NCI-H748 treated with DMSO at 0.1 percent for 48 hours (cell line): ENCODE measurements around the gene TET1.
"Not testable (repeated sequence)": the region's sequence is repeated elsewhere in the genome, so short reads cannot be mapped to it uniquely, and the experiment has no call there.

ENCODE experiments used
- DNase-seq: peaks from one replicate; lab custom pipeline; 2025; lab: John Stamatoyannopoulos, UW

The TET1 gene

DNA sequence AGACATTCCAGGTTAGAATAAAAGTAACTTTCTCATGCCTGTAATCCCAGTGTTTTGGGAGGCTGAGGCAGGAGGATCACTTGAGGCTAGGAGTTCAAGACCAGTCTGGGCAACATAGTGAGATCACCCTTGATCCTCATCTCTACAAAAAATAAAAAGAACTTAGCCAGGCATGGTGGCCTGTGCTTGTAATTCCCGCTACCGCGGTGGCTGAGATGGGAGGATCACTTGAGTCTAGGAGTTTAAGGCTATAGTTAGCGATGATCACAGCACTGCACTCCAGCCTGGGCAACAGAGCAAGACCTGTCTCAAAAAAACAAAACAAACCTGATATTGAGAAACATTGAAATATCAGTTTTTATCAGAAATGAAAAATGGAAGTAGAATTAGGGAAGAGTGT lies 4.6 kb downstream of the TET1 start:
- DNase-seq, result no peak

DNA sequence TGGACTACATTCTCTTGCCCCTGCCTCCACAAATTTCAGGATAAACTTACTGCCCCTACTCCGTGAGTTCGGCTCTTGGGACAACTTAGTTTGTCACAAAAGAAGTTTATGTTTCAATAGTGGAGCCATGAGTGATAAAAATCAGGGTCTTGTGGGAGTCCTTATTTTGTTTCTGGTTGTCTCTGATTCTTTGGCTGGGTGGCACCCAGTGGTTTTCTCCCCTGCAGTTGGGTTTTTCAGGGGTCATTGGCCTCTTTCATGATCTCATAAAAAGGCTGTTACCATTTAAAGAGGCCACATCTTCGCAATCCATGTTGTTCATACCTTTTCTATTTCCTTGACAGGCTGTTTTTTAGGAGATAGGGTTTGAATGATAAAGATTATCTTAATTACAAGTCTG lies 5.5 kb downstream of the TET1 start:
- DNase-seq, result no peak

DNA sequence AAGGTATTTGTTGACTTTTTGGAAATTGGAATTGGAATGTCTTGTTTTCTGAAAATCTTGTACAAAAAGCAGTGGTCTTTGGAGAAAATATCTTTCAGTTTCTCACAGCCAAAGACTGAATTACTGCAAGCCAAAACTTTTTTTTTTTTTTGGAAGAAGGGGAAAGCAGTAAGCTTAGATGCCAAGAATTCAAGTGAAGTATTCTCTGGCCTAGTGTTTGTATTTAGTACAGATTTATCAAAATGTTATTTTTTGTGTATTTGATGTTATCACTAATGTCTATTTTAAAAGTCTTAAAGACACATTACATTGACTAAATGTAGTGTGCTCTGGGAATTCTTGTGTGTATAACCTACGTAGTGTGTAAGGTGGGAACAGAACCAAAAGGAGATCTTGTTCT lies 6.2 kb downstream of the TET1 start:
- no peak for DNase-seq

DNA sequence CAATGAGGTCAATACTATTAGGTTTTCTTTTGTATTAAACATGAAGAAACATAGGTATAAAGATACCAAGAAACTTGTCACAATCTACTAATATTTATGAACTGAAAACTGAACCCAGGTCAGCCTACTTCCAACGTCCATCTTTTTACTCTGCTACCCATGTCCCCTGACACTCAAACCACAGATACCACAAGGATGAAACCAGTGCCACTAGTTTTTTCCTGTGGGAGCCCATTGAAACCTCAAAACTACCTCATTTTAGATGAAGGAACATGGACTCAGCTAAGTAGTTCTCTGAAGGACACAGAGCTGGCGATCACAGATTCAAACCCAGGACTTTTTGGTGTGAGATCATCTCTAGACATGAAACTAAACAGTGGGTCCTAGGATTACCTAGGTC lies 6.8 kb downstream of the TET1 start:
- no peak for DNase-seq

DNA sequence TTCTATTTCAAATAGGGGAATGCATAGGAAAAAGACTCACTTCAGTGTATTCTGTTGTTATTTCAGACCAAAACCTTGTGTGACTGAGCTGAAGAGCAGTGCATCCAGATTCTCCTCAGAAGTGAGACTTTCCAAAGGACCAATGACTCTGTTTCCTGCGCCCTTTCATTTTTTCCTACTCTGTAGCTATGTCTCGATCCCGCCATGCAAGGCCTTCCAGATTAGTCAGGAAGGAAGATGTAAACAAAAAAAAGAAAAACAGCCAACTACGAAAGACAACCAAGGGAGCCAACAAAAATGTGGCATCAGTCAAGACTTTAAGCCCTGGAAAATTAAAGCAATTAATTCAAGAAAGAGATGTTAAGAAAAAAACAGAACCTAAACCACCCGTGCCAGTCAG lies 12.0 kb downstream of the TET1 start:
- DNase-seq, result no peak

DNA sequence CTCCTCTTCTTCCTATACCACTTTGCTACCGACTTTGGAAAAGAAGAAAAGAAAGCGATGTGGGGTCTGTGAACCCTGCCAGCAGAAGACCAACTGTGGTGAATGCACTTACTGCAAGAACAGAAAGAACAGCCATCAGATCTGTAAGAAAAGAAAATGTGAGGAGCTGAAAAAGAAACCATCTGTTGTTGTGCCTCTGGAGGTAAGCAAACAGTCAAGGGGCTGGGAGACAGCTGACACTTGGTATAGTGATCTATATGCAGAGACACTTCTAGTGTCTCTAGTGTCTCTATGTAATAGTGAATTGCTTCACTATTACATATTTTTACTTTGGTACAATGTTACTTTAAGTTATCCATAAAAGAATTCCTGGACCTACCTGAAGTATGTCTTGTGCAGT lies 13.9 kb downstream of the TET1 start:
- DNase-seq, result no peak

DNA sequence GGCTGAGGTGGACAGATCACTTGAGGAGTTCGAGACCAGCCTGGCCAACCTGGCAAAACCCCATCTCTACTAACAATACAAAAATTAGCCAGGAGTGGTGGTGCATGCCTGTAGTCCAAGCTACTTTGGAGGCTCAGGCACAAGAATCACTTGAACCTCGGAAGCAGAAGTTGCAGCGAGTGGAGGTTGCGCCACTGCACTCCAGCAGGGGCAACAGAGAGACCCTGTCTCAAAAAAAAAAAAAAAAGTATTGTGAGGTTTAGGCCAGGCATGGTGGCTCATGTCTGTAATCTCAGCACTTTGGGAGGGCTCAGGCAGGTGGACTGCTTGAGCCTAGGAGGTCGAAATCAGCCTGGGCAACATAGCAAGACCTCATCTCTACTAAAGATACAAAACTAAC lies 16.0 kb downstream of the TET1 start:
- no peak for DNase-seq

DNA sequence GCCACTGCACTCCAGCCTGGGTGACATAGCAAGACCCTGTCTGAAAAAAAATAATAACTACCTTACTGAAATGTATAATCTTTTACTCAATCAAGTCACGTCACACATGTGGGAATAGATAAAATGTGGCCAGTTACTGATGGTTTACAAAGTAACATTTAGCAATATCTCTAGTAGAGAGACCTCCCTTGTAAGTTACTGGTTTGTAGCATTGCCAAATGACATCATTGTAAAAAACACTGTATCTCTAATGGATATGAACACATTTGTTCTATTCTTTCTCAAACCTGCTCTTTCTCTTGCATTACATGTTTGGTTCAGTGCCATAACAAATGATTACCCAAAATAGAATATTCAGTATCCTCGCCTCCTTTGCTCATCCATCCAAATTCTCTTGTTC lies 18.8 kb downstream of the TET1 start:
- DNase-seq, result no peak

DNA sequence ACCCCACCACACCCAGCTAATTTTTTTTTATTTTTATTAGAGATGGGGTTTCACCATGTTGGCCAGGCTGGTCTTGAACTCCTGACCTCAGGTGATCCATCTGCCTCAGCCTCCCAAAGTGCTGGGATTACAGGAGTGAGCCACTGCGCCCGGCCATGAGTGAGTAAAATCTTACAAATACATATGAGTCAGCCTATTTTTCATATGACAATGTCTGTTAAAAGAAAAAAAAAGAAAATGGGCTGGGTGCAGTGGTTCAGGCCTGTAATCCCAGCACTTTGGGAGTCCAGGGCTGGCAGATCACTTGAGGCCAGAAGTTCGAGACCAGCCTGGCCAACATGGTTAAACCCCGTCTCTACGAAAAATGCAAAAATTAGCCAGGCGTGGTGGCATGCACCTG lies 24.1 kb downstream of the TET1 start:
- not testable (repeated sequence) for DNase-seq

DNA sequence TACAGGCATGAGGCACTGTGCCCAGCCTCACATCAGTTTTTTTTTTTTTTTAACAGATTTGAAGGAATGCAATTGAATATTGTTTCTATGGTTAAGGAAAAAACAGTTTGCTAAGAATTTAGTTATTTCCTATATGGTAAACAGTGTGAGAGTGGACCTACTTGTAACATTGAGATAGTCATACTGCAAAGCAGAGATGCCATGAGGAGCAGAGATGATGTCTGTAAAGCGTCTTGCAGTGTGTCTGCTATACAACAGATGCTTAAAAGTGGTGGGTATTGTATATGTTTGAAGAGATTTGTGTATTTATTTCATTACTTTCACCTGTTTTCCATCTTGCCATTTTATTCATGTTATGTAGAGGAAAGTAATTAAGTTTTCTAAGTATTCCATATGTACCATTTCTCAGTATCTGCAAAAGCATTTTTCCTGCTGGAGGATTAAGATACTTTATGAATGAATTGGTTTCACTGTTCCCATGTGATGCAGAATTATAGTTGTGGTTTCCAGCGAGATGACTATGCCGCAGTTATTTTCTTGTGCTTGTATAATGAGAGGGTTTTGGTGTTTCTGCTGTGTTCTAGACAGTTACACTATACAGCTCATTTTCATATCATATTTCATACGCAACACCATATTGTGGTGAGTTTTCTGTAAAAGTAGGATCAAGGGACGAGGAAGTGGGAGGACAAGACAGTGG lies 26.6 kb downstream of the TET1 start:
- no peak for DNase-seq

DNA sequence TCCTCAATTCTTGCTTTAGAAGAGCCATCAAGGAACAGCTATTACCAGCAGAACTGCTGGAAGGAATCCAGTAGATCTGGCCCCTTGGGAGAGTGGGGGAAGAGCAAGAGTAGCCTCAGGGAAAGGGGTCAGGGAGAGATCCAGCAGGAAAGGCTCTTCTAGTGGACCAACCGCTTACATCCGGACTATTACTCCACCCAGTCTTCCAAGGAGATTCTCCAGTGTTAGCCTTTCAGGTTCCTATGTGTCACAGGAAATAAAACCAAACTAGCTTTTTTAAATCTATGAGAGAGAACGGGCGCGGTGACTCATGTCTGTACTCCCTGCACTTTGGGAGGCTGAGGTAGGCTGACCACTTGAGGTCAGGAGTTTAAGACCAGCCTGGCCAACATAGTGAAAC lies 34.3 kb downstream of the TET1 start:
- no peak for DNase-seq

DNA sequence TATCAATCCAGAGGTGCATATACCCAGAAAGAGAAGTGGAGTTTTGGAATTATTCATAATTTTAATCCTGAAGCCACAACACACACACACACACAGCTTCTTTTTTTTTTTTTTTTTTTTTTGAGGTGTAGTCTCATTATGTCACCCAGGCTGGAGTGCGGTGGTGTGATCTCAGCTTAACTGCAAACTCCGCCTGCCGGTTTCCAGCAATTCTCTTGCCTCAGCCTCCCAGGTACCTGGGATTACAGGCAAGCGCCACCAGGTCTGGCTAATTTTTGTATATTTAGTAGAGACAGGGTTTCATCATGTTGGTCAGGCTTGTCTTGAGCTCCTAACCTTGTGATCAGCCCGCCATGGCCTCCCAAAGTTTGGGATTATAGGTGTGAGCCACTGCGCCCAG lies 35.4 kb downstream of the TET1 start:
- DNase-seq, result no peak

DNA sequence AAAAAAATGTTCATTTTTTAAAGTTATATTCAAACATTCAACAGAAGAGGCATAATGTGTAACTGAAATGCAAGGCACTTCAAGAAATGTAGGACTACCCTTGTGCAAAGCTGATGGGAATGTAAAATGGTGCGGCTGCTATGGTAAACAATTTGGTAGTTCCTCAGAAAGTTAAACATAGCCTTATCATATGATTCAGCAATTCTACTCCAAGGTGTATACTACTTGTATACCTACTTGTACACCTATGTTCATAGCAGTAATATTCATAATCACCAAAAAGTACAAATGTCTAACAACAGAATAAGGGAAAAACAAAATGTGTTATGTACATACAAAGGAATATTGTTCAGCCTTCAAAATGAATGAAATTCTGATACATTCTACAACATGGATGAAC lies 37.3 kb downstream of the TET1 start:
- DNase-seq, result no peak

DNA sequence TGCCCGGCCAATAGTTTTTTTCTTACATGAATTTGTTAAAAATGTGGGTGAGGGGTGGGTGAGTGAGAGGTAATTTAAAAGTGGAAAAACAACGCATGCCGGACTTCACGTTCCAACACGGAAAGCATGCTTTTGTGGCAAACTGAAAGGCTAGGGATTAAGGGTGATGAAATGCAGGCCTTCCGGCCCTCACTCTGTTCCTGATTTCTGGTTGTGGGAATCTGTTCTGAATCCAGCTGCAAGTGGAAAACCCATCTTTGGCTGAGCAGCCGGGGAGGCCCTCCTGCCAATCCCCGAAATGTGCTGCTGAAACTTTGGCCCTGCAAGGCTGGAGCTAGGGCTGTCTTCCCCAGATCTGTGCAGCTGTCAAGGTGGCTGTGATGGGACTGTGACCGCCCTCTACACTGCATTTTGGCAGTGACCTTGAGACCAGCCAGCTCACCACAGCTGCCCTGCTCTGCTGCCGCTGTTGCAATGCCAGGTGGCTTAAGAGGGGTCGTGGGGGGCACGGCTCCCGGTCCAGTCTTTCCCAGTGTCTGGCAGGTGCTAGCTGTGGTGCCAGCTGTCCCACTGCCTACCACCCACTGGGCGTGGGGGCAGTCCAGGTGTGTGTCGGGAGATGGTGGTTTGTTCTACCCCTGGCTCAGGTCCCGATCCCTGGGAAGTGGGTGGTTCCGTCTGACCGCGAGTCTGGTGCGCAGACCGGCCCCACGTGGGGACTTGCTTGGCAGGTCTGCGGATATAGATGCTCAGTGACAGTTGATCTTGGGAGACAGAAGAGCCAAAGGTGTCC lies 39.0 kb downstream of the TET1 start:
- DNase-seq, result peak; percentile 8

DNA sequence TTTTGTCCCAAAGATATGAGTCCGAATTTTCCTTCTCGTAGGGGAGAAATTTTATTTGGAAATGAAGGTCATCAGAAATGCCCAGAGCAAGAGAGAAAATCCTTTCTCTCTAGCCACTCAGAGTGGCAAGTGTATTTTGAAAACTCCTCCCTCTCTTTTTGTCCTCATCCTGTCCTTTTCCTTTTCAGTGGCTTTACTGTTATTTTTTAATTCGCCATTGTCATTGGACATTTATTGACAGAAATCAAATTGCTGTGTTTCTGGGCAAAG lies 39.6 kb downstream of the TET1 start:
- DNase-seq, result no peak

DNA sequence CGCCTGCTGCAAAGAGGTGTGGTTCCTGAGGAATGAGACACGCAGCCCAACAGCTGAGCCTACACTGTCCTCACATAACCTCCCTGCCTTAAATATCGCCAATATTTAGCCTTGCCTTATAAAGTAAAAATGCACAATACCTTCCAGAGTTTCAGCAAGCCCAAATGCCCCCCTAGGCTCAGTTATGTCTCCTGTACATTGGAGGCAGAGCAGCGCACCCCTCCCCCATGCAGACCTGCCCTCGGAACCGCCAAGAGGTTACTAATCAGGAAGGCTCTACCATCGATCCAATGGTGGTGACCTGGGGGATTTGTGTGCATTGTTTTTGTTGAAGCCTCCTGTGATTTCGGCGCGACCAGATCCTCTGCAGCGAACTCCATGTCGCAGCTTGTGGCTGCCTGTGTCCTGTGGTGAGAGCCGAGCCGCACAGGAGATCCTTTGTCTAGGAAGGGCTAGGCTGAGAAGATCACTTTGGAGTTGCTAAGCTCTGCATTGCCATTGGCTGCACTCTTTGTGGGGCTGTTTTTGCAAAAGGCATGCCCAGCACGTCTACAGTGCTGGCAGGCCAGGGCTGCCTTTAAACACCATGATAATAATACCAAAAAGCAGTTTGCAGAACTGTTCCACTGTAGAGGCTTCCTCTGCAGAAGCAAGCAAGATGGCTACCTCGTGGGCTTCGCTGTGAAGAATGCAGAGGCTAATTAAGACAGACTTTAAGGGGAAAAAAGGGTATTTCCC lies 40.1 kb downstream of the TET1 start:
- peak; percentile 76 for DNase-seq

DNA sequence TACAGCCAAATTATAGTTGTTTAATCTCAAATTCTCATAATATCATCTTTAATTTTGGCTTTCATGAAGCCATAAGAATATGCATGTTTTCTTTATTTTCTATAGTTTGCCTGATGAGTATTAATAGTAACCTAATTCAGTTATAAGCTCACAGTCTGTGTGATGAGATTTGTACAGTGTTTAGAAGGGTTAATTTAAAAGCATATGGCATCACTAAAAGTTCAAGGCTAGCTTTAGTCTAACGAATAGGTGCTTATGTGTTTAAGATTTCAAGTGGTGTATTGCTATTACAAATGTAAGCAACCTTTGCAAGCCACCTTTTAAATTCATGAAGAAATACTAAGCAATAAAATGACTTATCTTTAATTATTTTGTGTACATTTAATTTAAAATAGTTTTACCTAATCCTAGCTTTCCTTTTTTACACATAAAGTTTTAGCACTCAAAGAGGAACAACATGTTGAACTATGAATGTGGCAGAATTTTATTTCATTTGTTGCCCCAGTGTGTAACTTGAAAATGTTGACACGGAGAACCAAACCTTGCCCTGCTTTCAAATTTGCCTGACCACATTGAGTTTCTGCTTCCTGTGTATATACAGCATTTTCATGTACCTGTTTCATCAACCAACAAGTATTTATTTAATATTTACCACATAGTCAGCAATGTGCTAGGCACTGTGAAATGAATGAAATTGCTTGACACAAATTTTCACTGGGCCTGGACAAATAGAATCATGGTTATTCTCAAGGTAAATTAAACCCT lies 41.5 kb downstream of the TET1 start:
- no peak for DNase-seq

DNA sequence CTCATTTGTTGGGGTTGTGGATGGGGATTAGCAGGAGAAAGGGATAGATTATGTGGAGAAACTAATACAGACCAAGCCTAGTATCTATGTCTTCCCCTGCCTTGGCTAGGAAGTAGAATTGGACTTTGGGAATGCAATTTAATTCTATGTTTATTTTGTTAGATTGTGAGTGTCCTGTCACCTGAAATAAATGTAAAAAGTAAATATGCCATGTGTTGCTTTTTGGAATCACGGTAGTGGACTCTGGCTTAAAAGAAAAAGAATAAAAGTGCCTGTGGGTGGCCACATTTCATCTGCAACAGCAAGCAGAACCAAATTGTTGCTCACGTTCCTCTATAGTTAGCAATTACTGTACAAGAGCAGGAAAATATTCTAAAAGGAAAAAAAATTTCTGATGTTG lies 42.3 kb downstream of the TET1 start:
- DNase-seq, result no peak

DNA sequence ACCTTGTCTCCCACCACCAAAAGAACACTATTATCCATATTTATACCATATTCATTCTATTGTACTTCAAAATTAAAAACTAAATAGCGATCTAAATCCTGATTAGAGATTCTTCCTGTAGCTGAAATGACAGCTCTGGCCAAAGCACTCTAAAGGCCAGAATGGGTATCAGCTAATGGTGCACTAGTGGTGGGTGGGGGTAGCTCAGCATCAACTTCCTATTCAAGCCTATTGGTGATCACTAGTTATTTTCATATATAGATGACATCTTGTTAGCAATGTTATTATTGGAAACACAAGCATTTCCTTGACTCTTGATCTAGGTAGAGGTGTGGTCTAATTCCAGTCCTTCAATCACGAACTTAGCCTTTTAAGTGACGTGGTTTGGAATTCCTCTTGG lies 43.6 kb downstream of the TET1 start:
- DNase-seq, result no peak

DNA sequence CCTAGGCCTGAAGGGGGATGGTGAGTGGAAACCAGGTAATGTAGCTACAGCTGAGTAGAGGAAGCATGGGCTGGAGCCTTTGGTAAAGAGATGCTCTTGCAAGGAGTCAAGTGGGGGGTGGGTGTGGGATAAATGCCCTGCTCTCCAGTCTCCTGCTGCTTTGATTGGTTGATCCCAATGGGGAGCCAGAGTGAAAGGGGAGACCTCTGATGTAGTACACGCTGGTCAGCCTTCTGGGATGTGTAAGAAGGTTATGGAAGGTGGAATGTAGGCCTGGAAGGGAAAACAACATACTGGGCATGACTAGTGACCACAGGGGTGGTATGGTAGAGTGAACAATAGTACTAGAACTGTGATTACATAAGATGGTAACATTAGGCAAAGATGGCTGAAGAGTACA lies 44.3 kb downstream of the TET1 start:
- no peak for DNase-seq

DNA sequence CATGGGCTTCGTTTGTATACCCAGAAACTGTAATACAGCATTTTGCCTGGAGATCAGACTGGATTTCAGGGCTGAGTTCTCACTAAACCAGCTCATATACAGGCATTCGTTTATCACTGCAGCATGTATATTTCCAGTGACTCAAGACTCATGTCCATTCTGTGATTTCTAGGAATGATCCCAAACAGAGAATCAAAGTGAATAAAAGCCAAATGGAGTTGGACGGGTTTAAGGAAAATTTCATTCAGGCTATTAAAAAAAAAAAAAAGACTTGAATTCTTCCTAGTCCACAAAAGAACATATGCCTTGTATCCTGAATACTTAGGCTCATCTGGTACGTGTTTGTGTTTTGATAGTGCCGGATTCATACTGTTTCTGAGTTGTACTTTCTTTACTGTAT lies 46.8 kb downstream of the TET1 start:
- DNase-seq, result no peak

DNA sequence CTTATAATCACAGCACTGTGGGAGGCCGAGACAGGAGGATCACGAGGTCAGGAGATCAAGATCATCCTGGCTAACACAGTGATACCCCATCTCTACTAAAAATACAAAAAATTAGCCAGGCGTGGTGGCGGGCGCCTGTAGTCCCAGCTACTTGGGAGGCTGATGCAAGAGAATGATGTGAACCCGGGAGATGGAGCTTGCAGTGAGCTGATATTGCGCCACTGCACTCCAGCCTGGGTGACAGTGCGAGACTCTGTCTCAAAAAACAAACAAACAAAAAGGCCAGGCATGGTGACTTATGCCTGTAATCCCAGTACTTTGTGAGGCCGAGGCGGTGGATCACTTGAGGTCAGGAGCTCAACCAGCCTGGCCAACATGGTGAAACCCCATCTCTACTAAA lies 49.9 kb downstream of the TET1 start:
- DNase-seq, result not testable (repeated sequence)

DNA sequence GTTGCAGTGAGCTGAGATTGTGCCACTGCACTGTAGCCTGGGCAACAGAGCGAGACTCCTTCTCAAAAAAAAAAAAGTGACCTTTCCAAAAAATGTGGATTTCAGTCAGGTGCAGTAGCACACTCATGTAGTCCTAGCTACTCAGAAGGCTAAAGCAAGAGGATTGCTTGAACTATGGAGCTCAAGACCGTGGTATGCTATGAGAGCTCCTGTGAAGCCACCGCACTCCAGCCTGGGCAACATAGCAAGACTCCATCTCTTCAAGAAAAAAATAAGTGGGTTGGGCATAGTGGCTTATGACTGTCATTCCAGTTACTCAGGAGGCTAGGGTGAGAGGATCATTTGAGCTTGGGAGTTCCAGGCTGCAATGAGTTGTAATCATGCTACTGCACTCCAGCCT lies 51.1 kb downstream of the TET1 start:
- DNase-seq, result no peak
